HepG2 (cell line): Measurements from ENCODE around the gene SP3. TPM values are rescaled to one million over a fixed set of nuclear protein-coding genes. Genes with fewer than 3 reads are reported as not detected.

Source experiments
- ATAC-seq: fragments of 200-7000 bp; cut with Tn5 transposase; 3 replicates; pipeline ENCODE4 v1.9.1; 2020; ENCODE audit warnings: mild to moderate bottlenecking, moderate library complexity
- BruUV-seq: library from RNA; stranded (reverse); fragments of 400-500 nt; replicated peaks from 2 replicates; lab custom pipeline; 2021; lab: Mats Ljungman, UMichigan
- CTCF ChIA-PET: fragments of 300-600 bp; formaldehyde crosslinking; extraction: SDS; loops from one replicate; lab custom pipeline; 2021; ENCODE audit warnings: low total read pairs, inconsistent platforms, low intra/inter-chr PET ratio; lab: Yijun Ruan, JAX
- POLR2A ChIA-PET: fragments of 350-600 bp; sonication (Branson Sonifier 250); formaldehyde crosslinking; loops from one replicate; lab custom pipeline; 2020; ENCODE audit warnings: antibody characterized with exemption, inconsistent platforms; lab: Yijun Ruan, JAX
- DNase-seq: peaks from one replicate; pipeline ENCODE4 v3.0.0-alpha.2; 2015; ENCODE audit warnings: low spot score
- FAIRE-seq: peaks from 3 replicates; lab custom pipeline; 2011; peaks lifted over from hg19 to GRCh38; lab: Jason Lieb, UNC
- H2AFZ ChIP-seq: one replicate; pipeline ENCODE4 v1.6.1; 2011; ENCODE audit warnings: low read length, inconsistent platforms
- H3K27ac ChIP-seq: fragments of 300-600 bp; 3 replicates; pipeline ENCODE4 v1.8.0; 2011; ENCODE audit warnings: mixed run types, mild to moderate bottlenecking, mixed read lengths, low read length, inconsistent platforms; ENCODE audit not compliant: insufficient read depth; ENCODE audit errors: extremely low read length
- H3K27me3 ChIP-seq, 2 experiments: fragments of 200-600 bp in 1 of 2; 2 replicates in 1 of 2; 3 replicates in 1 of 2; pipeline versions ENCODE4 v1.6.0 to v1.8.0; 2011; ENCODE audit warnings: low read length in 2 of 2, mild to moderate bottlenecking in 2 of 2, moderate library complexity in 2 of 2, inconsistent platforms in 1 of 2; ENCODE audit not compliant: insufficient read depth in 2 of 2, control insufficient read depth in 1 of 2
- H3K36me3 ChIP-seq, 2 experiments: fragments of 200-600 bp in 1 of 2; replicated peaks in 1 of 2; 2 replicates in 1 of 2; 3 replicates in 1 of 2; pipeline versions ENCODE4 v1.5.1 to v1.8.0; 2011; ENCODE audit warnings: low read length in 2 of 2, inconsistent platforms in 1 of 2; ENCODE audit not compliant: insufficient read depth in 2 of 2, control insufficient read depth in 1 of 2
- H3K4me1 ChIP-seq: 2 replicates; pipeline ENCODE4 v1.5.1; 2012; ENCODE audit warnings: low read length, inconsistent platforms; ENCODE audit not compliant: insufficient read depth
- H3K4me2 ChIP-seq: 2 replicates; pipeline ENCODE4 v1.6.0; 2011; ENCODE audit warnings: low read depth, low read length, inconsistent platforms
- H3K4me3 ChIP-seq, 3 experiments: fragments of 200-600 bp in 1 of 3; sonication (generic), shearing (Covaris generic) in 1 of 3; replicated peaks in 1 of 3; 2 replicates each; pipeline ENCODE4 v1.5.1; 2011 to 2016; ENCODE audit warnings: low read length in 3 of 3, inconsistent platforms in 2 of 3, low read depth in 2 of 3, mild to moderate bottlenecking in 2 of 3, control low read depth in 1 of 3, mixed read lengths in 1 of 3; ENCODE audit not compliant: insufficient read depth in 1 of 3
- H3K79me2 ChIP-seq: one replicate; pipeline ENCODE4 v1.6.1; 2011; ENCODE audit warnings: low read length, inconsistent platforms; ENCODE audit not compliant: insufficient read depth
- H3K9ac ChIP-seq: 2 replicates; pipeline ENCODE4 v1.6.0; 2011; ENCODE audit warnings: mild to moderate bottlenecking, low read depth, low read length, inconsistent platforms; ENCODE audit not compliant: insufficient read depth
- H3K9me3 ChIP-seq: 2 replicates; pipeline ENCODE4 v1.5.1; 2012; ENCODE audit warnings: mild to moderate bottlenecking, low read length
- H4K20me1 ChIP-seq: 2 replicates; pipeline ENCODE4 v1.6.0; 2011; ENCODE audit warnings: inconsistent platforms, mild to moderate bottlenecking, low read length, moderate library complexity; ENCODE audit not compliant: insufficient read depth
- EEA1 ChIP-seq: sonication (generic); formaldehyde crosslinking; IDR thresholded peaks from 2 replicates; pipeline ENCODE4 v1.5.1; 2020; ENCODE audit warnings: mild to moderate bottlenecking, missing genetic modification reagents, borderline replicate concordance
- KLF16 ChIP-seq, 2 experiments: sonication (generic) in 1 of 2; formaldehyde crosslinking in 1 of 2; IDR thresholded peaks; 2 replicates each; pipeline versions ENCODE4 v1.6.1 to v1.8.0; 2016 to 2023; ENCODE audit warnings: missing genetic modification reagents in 2 of 2, missing compliant biosample characterization in 1 of 2
- KLF6 ChIP-seq: IDR thresholded peaks from 2 replicates; pipeline ENCODE4 v1.8.0; 2016; ENCODE audit warnings: missing biosample characterization, missing genetic modification reagents
- MEF2D ChIP-seq: sonication (generic); formaldehyde crosslinking; IDR thresholded peaks from 2 replicates; pipeline ENCODE4 v1.5.1; 2020; ENCODE audit warnings: mild to moderate bottlenecking, missing genetic modification reagents
- NCOR1 ChIP-seq: fragments of 200-600 bp; sonication (generic); IDR thresholded peaks from 2 replicates; pipeline ENCODE4 v1.7.0; 2017; ENCODE audit warnings: antibody characterized with exemption, low read length, borderline replicate concordance
- NFAT5 ChIP-seq: sonication (generic); formaldehyde crosslinking; IDR thresholded peaks from 2 replicates; pipeline ENCODE4 v1.4.0; 2020; ENCODE audit warnings: missing genetic modification reagents
- PCBP1 ChIP-seq: fragments of 200-400 bp; formaldehyde crosslinking; IDR thresholded peaks from 2 replicates; pipeline ENCODE4 v1.6.1; 2017; ENCODE audit warnings: mild to moderate bottlenecking, low read depth, low read length, borderline replicate concordance
- SETDB1 ChIP-seq: sonication (generic); formaldehyde crosslinking; IDR thresholded peaks from 2 replicates; pipeline ENCODE4 v1.5.1; 2020; ENCODE audit warnings: missing genetic modification reagents, mild to moderate bottlenecking, borderline replicate concordance
- SRF ChIP-seq: IDR thresholded peaks from 2 replicates; pipeline ENCODE4 v1.6.1; 2011; ENCODE audit warnings: mild to moderate bottlenecking, low read depth, low read length, moderate library complexity
- ZBTB26 ChIP-seq: IDR thresholded peaks from 2 replicates; pipeline ENCODE4 v1.6.1; 2016; ENCODE audit warnings: missing compliant biosample characterization, missing genetic modification reagents, borderline replicate concordance
- ZEB1 ChIP-seq: IDR thresholded peaks from 2 replicates; pipeline ENCODE4 v1.6.1; 2012; ENCODE audit warnings: mild to moderate bottlenecking, low read depth, inconsistent platforms; ENCODE audit not compliant: insufficient replicate concordance
- ZNF232 ChIP-seq: sonication (generic); formaldehyde crosslinking; IDR thresholded peaks from 2 replicates; pipeline ENCODE4 v1.4.0; 2020; ENCODE audit warnings: missing genetic modification reagents, borderline replicate concordance
- ZNF510 ChIP-seq: sonication (generic); formaldehyde crosslinking; IDR thresholded peaks from 2 replicates; pipeline ENCODE4 v1.4.0; 2020; ENCODE audit warnings: low read depth, mild to moderate bottlenecking, missing genetic modification reagents
- ZNF75D ChIP-seq: sonication (generic); formaldehyde crosslinking; IDR thresholded peaks from 2 replicates; pipeline ENCODE4 v1.8.1; 2023; ENCODE audit warnings: missing genetic modification reagents, mild to moderate bottlenecking, borderline replicate concordance
- WGBS: methylation state at CpG from one replicate; pipeline ENCODE4 v1.1.6; 2017; ENCODE audit warnings: low lambda C conversion rate; 5-methylcytosine and 5-hydroxymethylcytosine counted together
- in situ Hi-C: cut with HindIII; loops from 2 replicates; pipeline ENCODE4 v1.10.0; 2017; ENCODE audit warnings: low pct_unique_long_range_greater_than_20kb; ENCODE audit not compliant: extremely low pct_ligation_motif_present
- intact Hi-C: fragments of 100-400 bp; cut with micrococcal nuclease; formaldehyde crosslinking; loops from one replicate; pipeline ENCODE4 v1.10.0; 2022; ENCODE audit not compliant: unreplicated experiment
- polyA plus RNA-seq, 8 experiments: library from polyadenylated mRNA; depleted of rRNA in 3 of 8; stranded (reverse) in 7 of 8; unstranded in 1 of 8; fragments of >200 nt; fragmentation: Illumina TruSeq in 4 of 8; extraction: Trizol in 4 of 8; gene quantifications; 2 replicates each; pipeline versions ENCODE4 v1.2.1 to v1.2.3, GENCODE V29; 2011 to 2016; ENCODE audit warnings: low read depth in 4 of 8, missing spikeins in 1 of 8, mixed read lengths in 1 of 8; ENCODE audit not compliant: insufficient read depth in 1 of 8
- total RNA-seq, 5 experiments: library from RNA; depleted of rRNA; stranded (reverse); fragments of >200 nt; fragmentation: Illumina TruSeq; extraction: Trizol; gene quantifications; 2 replicates each; pipeline ENCODE4 v1.2.3, GENCODE V29; 2016; ENCODE audit warnings: low read depth in 1 of 5

SP3 gene
- total and polyA plus RNA-seq, 2 of the 13 experiments (the other 11 are each of a cell fraction or from before 2014, with no cell fraction given), result 57.3 to 132 TPM

GRCh38 chr2:173996766-173997165 is 31.6 kb upstream of the SP3 start:
- 28% methylated on average over 2 of the region's 2 CpGs for WGBS

More at GRCh38 chr2:173996766-173997165, 31.6 kb upstream of the SP3 start:
- no peak for DNase-seq
- ChIA-PET CTCF (no interaction called here), POLR2A (no interaction called here)
- Histone ChIP-seq H3K36me3 (no peaks in the 10 kb centered on the region), H3K27ac (no peak overlapping the region), H3K79me2 (no peaks in the 10 kb centered on the region), H2AFZ (no peak overlapping the region), H3K4me1 (peaks cover 14% of the 10 kb centered on the region), H3K4me3 (no peak overlapping the region), H3K27me3 (peaks cover 0 to 22% of the 10 kb centered on the region in 2 experiments; a peak in 1 of 5 replicates), H4K20me1 (no peaks in the 10 kb centered on the region), H3K9ac (no peak overlapping the region), H3K9me3 (no peaks in the 10 kb centered on the region), H3K4me2 (no peak overlapping the region)
- TF ChIP-seq SRF, result no peak
- TF ChIP-seq KLF6 (CRISPR knock-in tag), result no peak
- no peak for TF ChIP-seq SETDB1 (CRISPR knock-in tag)
- TF ChIP-seq EEA1 (CRISPR knock-in tag), result no peak
- no peak for TF ChIP-seq KLF16 (CRISPR knock-in tag; IDR thresholded peaks at IDR 0.05)
- TF ChIP-seq ZBTB26 (CRISPR knock-in tag), result no peak
- TF ChIP-seq ZEB1, result no peak
- TF ChIP-seq MEF2D (CRISPR knock-in tag), result no peak
- no peak for TF ChIP-seq ZNF75D (CRISPR knock-in tag)
- no peak for TF ChIP-seq NCOR1
- no peak for TF ChIP-seq ZNF232 (CRISPR knock-in tag)
- no peak for TF ChIP-seq ZNF510 (CRISPR knock-in tag)
- no peak for TF ChIP-seq NFAT5
- no peak for TF ChIP-seq PCBP1
- FAIRE-seq, result no peak
- no peak for ATAC-seq
- BruUV-seq, result no TSS peak
- intact Hi-C loops, result no loop called here
- in situ Hi-C loops, result no loop called here
